Colonic mucosa (tissue), 4 donors: ENCODE measurements around the gene CPNE7. TPM values are rescaled to one million over a fixed set of nuclear protein-coding genes. Genes with fewer than 3 reads are reported as not detected.

Experiments used
- DNase-seq: peaks from one replicate; pipeline ENCODE4 v3.0.0-alpha.2; 2020
- H3K27ac ChIP-seq: fragments of 200-600 bp; one replicate; pipeline ENCODE4 v1.8.0; 2021
- H3K27me3 ChIP-seq: fragments of 200-600 bp; one replicate; pipeline ENCODE4 v1.8.0; 2021
- H3K36me3 ChIP-seq: fragments of 200-600 bp; one replicate; pipeline ENCODE4 v1.8.0; 2021
- H3K4me1 ChIP-seq: fragments of 200-600 bp; one replicate; pipeline ENCODE4 v1.8.0; 2021; ENCODE audit warnings: mild to moderate bottlenecking
- H3K4me3 ChIP-seq: fragments of 200-600 bp; one replicate; pipeline ENCODE4 v1.8.0; 2021
- H3K9ac ChIP-seq, 2 donors: one replicate each; pipeline ENCODE4 v1.7.0; 2013; ENCODE audit warnings: control low read depth in 2 of 2, low read depth in 2 of 2, low read length in 2 of 2
- H3K9me3 ChIP-seq: fragments of 200-600 bp; one replicate; pipeline ENCODE4 v1.8.0; 2021
- intact Hi-C: fragments of 100-400 bp; cut with DNase I; formaldehyde crosslinking; loops from one replicate; pipeline ENCODE4 v1.14.1; 2022
- total RNA-seq, 2 donors: library from RNA; stranded (reverse); fragmentation: NEBNext Ultra II Directional in 1 of 2; extraction: Animal tissue kit (Norgen Biotek cat#: 25700) in 1 of 2; gene quantifications; one replicate each; pipeline ENCODE4 v1.2.1, GENCODE V29; 2021
- TF ChIP-seq, protein P1 (sequence below): fragments of 200-600 bp; IDR thresholded peaks from one replicate; pipeline ENCODE4 v1.8.0; 2022; ENCODE audit warnings: antibody characterized with exemption, mild to moderate bottlenecking
- donor health status: healthy.
- donor health status: DM: no; HTN: no; CAD: no.
- donor health status: DM: no; HTN: no; CAD: no.

Gene CPNE7
- total RNA-seq, 2 donors from 2014 or later = 0.19 to 1.6 TPM

DNA sequence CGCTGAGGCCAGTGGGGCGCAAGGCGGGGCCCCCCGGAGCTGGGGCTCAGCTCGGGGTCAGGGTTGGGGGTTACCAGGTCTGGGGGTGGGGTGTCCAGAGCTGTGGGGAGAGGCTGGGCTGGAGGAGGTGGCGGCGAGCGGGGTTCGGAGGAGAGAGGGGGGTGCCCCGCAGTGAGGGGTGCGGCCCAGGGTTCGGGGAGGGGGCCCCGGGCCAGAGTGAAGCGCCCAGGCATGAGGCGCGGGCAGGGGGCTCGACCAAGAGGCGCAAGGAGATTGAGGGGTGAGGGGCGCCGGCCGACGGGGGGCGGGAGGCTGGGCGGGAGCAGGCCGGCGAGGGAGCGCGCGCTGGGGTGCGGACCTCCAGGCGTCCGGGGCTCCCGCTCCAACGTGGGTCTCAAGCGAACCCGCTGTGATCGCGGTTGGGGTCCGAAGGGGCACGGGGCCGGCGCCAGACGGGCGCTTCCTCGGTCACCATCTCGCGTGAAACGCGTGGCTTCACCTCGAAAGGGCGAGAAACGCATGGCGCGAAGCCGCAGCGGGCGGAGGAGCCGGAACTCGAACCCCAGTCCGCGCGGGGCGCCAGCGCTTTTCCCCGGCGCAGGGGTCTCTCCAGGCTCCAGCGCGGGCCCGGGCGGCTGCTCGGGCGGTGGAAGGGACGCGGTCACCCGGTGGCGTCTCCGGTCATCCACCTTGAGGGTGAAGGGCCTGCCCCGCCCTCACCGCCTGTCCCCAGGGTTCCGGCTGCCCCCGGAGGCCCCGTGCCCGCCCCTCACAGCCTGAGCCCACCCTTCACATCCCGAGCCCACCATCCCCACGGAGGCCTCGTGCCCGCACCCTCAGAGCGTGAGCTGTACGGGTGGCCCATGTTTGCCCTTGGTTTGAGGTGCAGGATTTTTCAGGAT, 846 bp downstream of the CPNE7 start:
- no peak for DNase-seq
- Histone ChIP-seq H3K9ac (peak overlapping the region in 1 of 2 donors; percentile 35), H3K27ac (no peak overlapping the region), H3K36me3 (no peaks in the 10 kb centered on the region), H3K4me1 (peaks cover 11% of the 10 kb centered on the region), H3K27me3 (peaks cover 32% of the 10 kb centered on the region), H3K9me3 (no peaks in the 10 kb centered on the region), H3K4me3 (peak overlapping the region; percentile 7)
- TF ChIP-seq, protein P1, sequence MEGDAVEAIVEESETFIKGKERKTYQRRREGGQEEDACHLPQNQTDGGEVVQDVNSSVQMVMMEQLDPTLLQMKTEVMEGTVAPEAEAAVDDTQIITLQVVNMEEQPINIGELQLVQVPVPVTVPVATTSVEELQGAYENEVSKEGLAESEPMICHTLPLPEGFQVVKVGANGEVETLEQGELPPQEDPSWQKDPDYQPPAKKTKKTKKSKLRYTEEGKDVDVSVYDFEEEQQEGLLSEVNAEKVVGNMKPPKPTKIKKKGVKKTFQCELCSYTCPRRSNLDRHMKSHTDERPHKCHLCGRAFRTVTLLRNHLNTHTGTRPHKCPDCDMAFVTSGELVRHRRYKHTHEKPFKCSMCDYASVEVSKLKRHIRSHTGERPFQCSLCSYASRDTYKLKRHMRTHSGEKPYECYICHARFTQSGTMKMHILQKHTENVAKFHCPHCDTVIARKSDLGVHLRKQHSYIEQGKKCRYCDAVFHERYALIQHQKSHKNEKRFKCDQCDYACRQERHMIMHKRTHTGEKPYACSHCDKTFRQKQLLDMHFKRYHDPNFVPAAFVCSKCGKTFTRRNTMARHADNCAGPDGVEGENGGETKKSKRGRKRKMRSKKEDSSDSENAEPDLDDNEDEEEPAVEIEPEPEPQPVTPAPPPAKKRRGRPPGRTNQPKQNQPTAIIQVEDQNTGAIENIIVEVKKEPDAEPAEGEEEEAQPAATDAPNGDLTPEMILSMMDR = no peak
- intact Hi-C loops = loop anchor here (10.0 kb wide), 1 partner anchor 68 kb away; no protein-coding TSS in a partner anchor

DNA sequence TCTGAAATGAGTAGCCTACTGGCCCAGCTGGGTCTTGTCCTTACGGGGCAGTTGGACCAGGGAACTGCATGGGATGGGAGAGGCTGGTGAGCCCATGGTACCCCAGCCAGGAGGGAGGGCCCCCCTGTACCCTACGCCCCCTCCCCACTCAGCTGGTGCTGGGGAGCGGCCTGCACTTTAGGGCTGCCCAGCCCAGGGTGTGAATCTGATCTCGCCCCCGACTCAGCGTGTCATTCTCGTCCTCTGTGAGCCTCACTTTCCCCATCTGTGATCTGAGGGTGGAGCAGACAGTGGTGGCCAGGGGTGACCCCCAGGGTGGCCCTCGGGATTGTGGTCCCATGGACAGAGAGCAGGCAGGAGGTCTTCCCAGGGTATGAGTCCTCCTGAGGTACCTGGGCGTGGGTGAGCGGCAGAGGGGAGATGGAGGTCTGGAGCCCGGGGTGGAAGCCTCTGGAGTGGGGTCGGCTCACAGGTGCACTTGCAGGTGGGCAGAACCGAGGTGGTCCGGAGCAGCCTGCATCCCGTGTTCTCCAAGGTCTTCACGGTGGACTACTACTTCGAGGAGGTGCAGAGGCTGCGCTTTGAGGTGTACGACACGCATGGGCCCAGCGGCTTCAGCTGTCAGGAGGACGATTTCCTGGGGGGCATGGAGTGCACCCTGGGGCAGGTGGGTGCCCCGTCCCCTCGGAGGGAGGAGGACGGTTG, 1.6 kb downstream of the CPNE7 start:
- Histone ChIP-seq H3K27me3 (peaks cover 32% of the 10 kb centered on the region), H3K9ac (no peak overlapping the region), H3K4me3 (no peak overlapping the region), H3K9me3 (no peaks in the 10 kb centered on the region), H3K36me3 (no peaks in the 10 kb centered on the region), H3K27ac (no peak overlapping the region), H3K4me1 (peaks cover 11% of the 10 kb centered on the region)
- intact Hi-C loops = loop anchor here (10.0 kb wide), 1 partner anchor 68 kb away; no protein-coding TSS in a partner anchor
- TF ChIP-seq, protein P1 = no peak
- DNase-seq = no peak

DNA sequence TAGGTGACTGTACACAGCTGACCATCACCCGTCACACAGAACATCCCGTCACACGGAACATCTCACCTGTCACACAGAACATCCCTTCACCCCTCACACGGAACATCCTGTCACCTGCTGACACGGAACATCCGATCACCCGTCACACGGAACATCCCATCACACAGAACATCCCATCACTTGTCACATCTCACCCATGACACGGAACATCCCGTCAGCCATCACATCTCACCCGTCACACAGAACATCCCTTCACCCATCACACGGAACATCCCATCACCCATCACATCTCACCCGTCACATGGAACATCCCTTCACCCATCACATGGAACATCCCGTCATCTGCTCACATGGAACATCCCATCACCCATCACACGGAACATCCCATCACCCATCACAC, 3.8 kb downstream of the CPNE7 start:
- H3K9ac ChIP-seq = no peak overlapping the region
- H3K27me3 ChIP-seq = peaks cover 25% of the 10 kb centered on the region
- no peak overlapping the region for H3K27ac ChIP-seq
- peaks cover 10% of the 10 kb centered on the region for H3K4me1 ChIP-seq
- intact Hi-C loops = loop anchor here (10.0 kb wide), 1 partner anchor 65 kb away; no protein-coding TSS in a partner anchor
- no peak for DNase-seq
- no peak overlapping the region for H3K4me3 ChIP-seq
- no peaks in the 10 kb centered on the region for H3K9me3 ChIP-seq
- TF ChIP-seq, protein P1 = no peak
- no peaks in the 10 kb centered on the region for H3K36me3 ChIP-seq

DNA sequence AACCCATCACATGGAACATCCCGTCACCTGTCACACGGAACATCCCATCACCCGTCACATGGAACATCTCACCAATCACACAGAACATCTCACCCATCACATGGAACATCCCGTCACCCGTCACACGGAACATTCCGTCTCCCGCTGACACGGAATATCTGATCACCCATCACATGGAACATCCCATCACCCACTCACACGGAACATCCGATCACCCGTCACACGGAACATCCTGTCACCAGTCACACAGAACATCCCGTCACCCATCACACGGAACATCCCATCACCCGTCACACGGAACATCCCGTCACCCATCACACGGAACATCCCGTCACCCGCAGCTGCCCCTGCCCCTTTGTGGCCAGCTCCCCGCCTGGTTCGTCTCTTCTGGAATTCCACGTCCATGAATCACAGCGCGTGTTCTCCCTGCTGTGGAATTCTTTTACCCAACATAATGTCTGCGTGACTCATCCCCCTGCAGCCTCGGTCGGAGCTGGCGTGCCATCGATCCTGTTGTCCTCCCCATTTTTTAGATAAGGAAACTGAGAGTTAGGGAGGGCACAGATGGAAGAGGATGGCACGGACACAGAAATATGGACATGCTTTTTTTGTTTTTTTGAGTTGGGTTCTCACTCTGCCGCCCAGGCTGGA, 5.6 kb downstream of the CPNE7 start:
- H3K9ac ChIP-seq = no peak overlapping the region
- intact Hi-C loops = no loop called here
- DNase-seq = no peak

More for the DNA sequence above, 5.6 kb downstream of the CPNE7 start:
- H3K27ac ChIP-seq = no peak overlapping the region
- no peaks in the 10 kb centered on the region for H3K36me3 ChIP-seq
- TF ChIP-seq, protein P1 = no peak
- no peaks in the 10 kb centered on the region for H3K4me1 ChIP-seq
- H3K9me3 ChIP-seq = no peaks in the 10 kb centered on the region
- peaks cover 9% of the 10 kb centered on the region for H3K27me3 ChIP-seq
- no peak overlapping the region for H3K4me3 ChIP-seq
